ENCODE results near the gene CLK1.
A peak's percentile ranks its signal among the peaks of the same experiment; 100 is the strongest.

GRCh38 chr2:200905618-200906296, 41.3 kb upstream of the CLK1 start:
- peak; percentile 52 to 61 (median 60) for TF ChIP-seq CTCF (IDR thresholded peaks at IDR 0.05)
- TF ChIP-seq POLR2A (IDR thresholded peaks at IDR 0.05), result no peak

Measured in testis (tissue), 2 donors.